HG03139 (cell line): ENCODE results near the gene CYFIP1.

Experiments used
- ATAC-seq: cut with Tn5 transposase; IDR thresholded peaks from one replicate; pipeline ENCODE4 v1.9.1; 2021; ENCODE audit not compliant: unreplicated experiment

CYFIP1 gene

DNA sequence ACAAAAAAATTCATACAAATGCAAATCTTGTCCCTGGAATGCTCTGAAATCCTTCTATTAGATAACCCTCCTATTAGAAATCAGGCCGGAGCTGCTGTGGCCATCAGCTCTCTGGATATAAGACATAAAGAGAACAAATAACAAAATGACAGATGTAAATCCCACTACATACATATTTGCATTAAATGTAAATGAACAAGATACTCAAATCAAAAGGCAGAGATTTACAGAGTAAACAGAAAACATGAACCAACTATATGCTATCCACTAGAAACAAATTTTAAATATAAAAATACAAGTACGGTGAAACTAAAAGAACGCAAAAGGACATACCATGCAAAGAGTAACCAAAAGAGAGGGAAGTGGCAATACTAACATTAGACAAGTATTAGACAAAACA is 10.7 kb downstream of the CYFIP1 start:
- ATAC-seq = no peak

DNA sequence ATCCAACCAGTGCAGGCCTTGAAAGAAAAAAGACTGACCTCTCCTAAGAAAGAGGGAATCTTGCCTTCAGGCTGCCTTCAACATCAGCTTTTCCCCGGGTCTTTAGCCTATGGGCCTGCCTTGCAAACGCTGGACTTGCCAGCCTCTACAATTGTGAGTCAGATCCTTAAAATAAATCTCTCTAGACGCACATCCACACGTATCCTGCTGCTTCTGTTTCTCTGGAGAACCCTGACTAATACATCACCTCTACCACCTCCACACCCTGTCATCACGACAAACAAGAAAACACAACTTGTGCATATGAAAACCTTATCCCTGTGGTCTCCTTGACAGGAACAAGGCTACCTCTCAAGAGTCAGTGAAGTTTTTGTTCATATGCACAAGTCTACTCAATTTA is 11.8 kb downstream of the CYFIP1 start:
- no peak for ATAC-seq

DNA sequence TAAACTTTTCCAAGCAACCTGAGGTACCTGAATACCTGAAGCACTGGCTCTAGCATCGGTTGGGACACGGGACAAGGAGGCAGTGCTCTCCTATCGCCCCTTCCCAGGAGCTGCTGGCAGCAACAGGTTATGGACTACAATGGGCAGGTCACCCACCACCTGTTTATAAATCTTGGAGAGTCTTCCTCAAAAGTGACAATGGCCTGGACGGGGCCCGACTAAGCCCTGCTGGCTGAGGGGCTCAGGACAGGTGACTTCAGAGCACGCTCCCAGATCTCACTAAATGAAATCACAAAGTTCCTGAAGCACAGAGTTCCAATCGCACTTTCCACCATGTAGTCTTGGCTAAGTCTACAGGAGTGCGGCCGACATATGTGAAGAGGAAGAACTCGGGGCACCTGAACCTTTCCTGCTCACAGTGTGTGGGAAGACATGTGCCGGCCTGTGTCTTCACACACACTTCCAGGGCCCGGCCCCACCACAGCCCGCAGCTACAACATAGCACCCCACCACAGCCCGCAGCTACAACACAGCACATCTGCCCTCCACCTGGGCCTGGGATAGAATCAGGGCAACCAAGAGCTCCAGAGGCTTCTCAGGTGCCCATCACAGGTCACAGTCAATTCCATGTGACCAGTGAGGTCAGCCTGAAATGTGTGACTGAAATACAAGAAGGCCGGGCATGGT is 12.9 kb downstream of the CYFIP1 start:
- ATAC-seq = no peak

DNA sequence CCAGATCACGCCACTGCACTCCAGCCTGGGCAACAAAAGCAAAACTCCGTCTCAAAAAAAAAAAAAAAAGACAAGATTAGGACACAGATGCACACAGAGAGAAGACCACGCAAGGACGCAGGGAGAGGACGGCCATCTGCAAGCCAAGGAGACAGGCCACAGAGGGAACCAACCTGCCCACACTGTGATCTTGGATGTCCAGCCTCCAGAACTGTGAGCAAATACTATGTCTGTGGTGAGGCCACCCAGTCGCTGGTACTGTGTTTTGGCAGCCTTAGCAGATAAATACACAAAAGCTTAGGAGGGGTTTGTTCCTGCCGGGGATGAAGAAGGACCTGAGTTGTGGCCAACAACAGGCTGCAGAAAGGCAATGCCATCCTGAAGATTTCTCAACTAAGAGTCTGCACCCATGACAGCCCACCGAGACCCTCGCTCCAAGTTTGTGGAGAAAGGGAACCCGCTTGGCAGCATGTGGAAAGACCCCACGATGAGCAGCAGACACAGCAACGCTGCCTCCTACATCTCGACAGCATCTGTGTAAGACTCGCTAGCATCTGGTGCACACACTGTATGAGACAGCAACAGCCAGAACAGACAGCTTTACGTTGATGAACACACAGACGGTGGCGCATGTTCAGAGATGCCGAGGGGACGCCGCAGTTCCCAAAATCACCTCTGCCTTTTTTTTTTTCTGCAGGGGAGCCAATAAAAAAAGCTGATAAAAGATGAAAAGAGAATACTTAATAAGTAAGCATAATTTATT is 13.7 kb downstream of the CYFIP1 start:
- ATAC-seq = no peak

DNA sequence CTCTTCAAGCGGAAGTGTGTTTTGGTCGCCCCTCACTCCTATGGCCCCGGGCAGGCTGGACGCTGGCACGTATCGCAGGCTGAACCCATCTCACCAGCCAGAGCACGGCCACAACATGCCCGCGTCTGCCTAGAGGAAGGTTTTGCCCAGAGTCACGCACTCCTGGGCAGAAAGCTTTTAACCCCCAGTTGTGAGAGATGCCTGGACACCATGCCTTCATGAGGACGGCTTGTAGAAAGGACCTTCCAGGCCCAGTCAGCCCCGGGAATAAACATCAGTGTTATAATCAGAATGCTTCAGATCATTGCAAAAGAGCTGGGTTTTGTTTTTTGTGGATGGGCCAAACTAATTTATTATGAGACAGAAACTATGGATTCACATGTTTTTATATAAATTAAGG is 16.5 kb downstream of the CYFIP1 start:
- ATAC-seq = no peak

DNA sequence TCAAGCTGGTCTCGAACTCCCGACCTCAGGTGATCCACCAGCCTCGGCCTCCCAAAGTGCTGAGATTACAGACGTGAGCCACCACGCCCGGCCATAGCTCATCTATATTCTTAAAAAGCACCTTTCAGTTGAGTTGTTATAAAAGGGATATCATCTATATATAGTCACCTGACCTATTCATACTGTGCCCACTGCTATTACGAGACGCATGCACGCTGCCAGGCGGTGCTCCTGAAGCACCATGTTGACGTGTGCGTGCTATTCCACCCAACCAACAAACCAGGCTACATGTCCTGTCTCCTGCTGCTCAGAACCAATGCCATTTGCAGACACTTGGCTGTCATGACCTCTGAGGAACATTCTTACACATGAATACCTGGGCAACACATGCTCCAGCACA is 17.6 kb downstream of the CYFIP1 start:
- ATAC-seq = no peak

DNA sequence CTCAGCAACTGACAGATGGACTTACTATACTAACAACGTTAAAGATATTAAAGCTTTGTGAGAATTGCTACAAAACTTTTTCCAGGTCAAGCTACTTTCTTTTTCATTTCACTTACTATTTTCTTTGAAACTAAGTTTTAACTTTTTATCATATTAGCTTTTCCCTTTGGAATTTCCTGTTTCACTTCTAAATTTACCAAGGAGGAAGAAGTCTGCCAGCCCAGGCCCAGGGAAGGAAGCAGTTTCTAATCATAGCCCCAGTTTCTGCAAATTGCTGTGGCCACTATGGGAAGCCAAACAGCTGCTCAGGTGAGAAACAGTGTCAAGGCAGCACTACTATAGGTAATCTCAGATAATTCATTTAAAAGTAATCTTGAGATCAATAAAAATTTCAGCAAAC is 18.4 kb downstream of the CYFIP1 start:
- no peak for ATAC-seq

DNA sequence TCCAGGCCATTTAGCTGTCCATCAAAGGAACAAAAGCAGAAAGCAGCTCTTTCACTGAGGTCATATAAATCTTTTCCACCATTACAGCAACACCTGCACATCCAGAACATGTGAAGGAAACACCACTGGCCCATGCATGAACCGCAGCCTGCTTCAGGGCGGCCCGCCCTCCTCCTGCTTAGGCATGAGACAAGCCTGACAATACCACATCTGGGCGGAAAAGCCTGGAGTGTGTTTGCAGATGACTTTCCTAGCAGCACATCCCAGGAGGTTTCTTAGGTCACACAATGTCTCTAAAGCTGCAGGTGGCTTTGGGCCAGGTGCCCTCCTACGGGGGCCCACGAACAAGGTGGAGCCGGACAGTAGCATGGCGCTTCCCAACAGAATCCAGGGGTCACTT is 19.6 kb downstream of the CYFIP1 start:
- no peak for ATAC-seq

DNA sequence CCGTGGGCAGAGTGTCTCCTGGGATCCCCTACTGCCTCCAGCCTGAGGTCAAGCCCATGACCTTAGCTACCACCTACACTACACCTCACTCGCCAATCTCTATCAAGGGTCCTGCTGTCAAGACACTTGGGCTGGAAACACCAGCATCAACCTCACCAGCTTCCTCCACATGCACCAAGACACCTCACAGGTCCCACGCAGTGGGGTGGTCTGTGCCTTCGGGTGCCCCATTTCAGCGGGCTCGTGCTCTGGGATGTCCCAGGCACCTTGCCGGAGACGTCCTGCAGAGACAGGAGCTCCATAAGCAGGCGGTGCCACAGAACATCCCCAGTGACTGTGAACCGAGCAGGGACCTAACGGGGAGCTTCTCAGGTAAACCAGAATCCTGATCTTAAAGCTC is 20.0 kb downstream of the CYFIP1 start:
- ATAC-seq = no peak

DNA sequence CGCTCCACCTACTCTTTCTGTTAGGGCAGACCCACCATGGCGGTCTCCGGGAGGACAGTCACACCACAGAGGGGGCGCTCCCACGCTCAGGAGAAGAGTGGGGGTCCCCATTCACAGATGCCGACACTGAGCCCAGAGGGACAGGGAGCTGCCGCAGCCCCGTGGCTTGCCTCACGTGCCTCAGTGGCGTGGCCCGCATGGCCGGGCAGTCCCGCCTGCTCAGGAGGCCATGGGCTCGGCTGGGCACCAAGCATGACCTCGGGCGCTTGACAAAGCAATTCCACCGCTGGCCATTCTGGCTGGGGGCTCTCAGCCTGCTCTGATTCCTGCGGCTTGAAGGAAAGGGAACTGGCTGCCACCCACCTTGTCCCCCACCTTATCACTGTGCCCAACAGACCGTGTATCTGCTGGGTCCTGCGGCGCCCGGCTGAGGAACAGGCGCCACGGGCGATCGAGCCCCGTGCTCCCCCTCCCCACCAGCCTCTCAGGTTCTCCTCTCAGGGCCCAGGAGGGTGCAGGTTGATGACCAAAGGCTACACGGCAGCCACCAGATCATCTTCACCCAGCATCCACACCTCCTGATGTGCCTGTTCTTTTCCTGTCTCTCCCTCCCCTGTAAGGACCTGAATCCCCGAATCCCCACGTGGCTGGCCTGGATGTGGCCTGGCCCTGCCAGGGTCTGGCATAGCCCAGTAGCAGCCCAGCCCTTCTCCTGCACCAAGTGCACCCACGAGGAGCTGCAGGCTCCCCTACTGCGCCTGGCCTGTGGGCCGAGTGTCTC is 20.7 kb downstream of the CYFIP1 start:
- ATAC-seq = no peak

DNA sequence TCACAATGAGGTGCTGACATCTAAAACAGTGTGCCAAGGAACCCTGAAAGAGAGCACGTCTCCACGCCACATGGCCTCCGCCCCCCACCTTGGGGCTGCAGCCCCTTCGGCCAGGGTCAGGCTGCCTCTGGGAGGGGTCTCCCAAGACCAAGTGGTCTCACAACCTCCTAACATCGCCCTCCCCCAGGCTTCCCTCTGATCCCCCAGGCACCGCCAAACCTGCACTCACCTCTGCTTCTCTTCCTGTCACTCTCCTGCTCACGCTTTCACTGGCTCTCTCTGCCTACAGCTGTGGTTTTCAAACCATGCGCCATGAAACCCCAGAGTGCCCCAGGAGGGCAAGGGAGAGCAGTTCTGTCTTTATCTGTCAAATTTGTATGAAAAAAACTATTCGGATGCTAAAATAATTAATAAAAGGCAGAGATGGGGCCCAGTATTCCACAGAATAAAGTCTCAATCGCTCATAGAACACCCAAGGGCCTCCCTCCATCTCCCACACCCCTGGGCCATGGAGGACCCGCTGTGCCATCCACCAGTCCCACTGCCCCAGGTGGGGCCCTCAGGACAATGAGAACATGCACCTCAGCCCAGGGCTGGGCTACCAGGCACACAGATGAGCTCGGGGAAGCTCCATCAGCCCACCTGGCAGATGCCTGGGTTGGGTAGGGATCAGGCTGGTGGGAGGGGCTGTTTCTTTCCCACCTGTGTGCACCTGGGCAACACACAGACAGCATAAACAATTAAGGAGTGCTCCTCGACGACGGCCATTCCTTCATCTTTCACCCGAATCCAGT is 21.5 kb downstream of the CYFIP1 start:
- ATAC-seq = no peak

DNA sequence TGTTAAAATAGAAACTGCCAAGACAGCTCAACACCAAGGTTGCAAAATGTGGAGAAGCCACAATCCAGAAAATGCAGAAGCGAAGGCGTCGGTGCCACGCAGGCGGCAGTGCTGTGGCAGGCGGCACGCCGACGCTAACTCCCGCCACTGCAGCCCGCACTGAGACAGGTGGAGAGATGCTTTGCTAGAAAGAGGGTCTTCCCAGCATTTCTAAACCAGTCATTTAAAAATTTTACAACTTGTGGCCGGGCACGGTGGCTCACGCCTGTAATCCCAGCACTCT is 23.2 kb downstream of the CYFIP1 start:
- no peak for ATAC-seq

DNA sequence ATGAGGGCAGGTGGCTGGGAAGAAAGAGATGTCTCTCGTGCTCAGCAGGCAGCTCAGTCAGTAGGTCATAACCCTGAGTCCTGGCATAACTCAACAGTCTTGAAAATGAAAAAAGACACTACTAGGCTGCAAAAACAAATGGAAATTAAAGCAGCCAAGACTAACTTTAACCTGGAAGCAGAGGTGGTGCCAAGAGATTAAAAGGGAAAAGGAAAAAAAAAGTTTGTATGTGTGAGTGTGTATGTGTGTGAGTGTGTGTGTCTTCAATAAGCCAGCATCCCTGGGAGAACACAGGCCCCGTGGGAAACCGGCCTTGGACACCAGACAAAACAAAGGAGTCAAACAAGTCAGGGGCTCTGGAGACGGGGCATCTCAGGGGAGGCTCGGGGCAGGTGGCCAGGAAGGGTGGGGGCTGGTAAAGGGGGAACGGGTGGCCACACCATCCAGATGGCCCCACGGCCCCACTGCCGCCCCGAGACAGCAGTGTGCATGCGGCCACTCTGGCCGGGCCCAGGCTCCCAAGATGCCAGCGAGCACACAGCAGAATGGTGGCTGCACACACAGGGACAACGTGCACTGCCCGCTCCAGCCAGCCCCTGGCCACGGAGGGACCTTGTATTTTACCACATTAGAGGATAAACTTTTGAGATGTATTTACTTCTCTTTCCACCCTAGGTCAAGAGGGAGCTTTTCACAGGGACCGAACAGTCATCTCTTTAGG is 23.8 kb downstream of the CYFIP1 start:
- ATAC-seq = no peak

DNA sequence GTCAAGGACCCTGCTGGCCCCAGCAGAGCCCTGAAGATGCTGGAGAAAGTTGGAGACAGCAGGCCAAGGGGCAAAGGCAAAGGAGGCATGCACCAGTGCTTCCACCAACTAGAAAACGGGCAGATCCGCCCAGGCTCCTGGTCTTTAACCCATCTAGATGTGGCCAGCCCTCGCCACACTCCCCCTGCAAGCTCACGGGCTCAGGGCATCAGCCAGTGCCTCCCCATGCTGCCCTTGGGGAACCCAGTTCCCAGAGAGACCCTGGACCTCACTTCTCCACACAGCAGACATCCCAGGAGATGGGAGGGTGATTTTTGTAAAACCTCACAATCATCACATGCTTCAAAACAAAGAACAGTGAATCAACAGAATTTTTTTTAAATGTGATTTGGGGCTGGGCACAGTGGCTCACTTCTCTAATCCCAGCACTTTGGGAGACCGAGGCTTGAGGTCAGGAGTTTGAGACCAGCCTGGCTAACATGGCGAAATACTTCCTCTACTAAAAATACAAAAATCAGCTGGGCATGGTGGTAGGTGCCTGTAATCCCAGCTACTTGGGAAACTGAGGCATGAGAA is 24.5 kb downstream of the CYFIP1 start:
- no peak for ATAC-seq

DNA sequence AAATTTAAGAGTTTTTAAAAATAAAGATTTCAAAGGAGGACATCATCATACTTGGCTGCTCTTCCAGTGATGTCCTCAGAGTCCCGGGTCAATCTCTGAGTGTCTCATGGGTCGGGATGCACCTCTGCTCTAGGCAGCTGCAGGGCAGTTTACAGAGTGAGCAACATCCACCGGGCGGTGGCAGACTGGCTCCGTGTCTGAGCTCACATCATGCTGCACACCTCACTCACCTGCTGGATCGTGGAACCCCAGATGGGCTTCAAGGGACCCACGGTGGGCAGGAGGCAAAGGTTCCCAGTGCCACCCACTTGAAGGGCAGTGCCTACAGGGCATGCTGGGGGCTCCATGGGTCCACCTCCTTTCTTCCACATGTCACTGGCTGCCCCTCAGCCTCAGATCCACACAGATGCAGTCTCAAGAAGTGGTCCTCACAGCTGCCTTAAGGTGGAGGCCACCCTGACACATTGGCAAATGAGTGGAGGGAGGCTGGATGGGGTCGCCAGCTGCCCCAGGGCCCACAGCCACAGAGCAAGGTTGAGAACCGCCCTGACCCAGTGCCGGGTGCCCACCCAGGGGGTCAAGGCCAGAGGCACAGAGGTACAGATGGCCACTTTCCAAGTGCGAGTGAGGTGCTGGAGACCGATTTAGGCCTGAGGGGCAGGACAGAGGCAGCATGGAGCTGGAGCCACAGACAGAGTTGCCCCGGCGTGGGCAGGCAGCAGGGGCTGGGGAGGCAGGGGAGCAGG is 25.2 kb downstream of the CYFIP1 start:
- no peak for ATAC-seq

DNA sequence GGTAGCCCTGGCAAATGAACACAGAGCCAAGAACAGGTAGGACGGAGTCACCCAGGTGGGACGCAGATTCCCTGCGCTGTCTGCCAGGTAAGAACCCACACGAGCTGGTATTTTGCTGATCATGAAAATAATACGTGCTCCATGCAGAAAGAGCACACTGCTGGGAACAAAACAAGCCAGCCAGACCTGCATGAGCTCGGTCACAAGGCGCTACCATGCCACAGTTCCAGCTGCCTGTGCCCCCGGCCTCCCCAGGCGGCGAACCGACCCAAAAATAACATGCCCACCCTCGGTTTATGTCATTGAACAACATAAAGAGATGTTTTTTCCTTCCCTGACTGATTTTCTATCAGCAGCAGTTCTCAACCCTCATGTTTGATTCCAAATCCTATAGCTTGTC is 25.8 kb downstream of the CYFIP1 start:
- ATAC-seq = no peak

DNA sequence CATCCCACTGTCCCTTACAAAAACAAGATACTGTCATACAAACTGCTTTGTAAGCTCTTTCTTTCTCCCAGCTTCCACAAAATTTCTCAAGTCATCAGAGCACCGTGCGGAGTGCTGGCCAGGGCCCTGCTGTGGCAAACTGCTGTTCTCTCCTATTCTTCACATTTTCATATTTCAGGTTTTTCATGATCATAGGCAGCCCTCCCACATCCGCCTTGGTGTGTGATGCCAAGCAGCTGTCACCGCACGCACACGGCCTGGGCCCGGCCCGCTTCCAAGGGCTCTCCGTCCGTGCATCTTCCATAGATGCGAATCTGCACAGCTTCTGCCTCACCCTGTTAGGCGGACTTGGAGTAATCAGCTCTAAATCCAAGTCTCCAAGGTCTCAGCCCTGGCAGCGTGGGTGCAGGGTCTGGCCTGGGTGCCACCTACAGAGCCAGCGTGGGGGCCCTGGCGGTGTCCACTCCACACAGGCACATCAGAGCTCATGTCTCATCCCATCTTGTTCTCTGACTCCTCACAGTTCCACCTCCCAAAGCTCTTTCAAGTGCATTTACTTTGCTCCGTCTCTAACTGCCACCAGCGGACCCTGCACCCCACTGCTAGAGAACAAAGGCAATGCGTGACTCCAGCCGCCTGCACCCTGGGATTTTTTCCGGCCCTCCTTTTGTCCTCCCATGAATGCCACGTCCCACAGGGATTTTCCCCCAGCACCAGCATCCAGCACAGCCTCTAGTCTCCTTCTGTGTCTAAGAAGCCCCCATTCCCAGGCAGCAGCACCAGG is 27.2 kb downstream of the CYFIP1 start:
- no peak for ATAC-seq

DNA sequence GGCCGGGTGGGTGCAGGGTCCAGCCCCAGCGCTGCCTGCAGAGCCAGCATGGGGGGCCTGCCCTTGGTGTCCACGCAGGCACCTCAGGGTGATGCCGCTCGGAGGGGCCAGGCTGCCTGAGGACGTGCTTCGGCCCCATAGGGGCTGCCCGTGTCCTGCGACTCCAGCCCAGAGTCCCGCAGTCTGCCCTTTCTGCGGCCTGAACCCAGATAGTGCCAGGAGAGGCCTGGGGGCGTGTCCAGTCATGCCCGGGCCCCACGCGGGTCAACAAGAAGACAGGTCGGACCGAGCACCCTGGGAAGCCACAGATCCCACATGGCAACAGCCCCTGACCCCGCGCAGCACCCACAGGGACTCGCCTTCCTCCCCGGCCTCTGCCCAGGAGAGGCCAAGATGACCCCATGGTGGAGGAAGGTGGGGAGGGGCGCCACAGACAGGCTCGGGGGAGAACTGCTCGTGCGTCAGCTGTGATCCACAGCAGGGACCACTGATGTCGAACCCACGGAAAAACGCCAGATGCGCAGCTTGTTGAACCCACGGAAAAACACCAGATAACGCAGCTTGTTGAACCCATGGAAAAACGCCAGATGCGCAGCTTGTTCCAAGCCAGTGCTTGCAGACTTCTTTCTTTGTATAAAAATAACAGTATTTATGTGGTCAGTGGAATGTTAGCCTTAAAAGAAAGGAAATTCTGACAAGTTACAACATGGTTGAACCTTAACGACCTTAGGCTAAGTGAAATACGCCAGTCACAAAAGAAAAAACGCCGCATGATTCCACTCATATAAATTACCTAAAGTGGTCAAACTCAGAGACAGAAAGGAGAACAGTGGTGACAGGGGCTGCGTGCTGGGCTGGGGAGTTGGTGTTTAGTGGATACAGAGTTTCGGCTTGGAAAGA is 28.5 kb downstream of the CYFIP1 start:
- ATAC-seq = no peak
